Lower lobe of right lung (tissue), 2 donors: ENCODE results near the gene NYAP2. TPM values are rescaled to one million over a fixed set of nuclear protein-coding genes. Genes with fewer than 3 reads are reported as not detected.

ENCODE experiments used
- ATAC-seq, 2 donors: fragments of 200-7000 bp; cut with Tn5 transposase; one replicate each; pipeline ENCODE4 v1.9.1; 2020 to 2022; ENCODE audit warnings: mild to moderate bottlenecking in 2 of 2, moderate library complexity in 2 of 2
- DNase-seq: peaks from one replicate; pipeline ENCODE4 v3.0.0-alpha.2; 2020
- H3K27ac ChIP-seq: fragments of 200-600 bp; one replicate; pipeline ENCODE4 v1.8.0; 2022
- H3K27me3 ChIP-seq: fragments of 200-600 bp; one replicate; pipeline ENCODE4 v1.8.0; 2022; ENCODE audit warnings: low read depth
- H3K36me3 ChIP-seq: fragments of 200-600 bp; one replicate; pipeline ENCODE4 v1.8.0; 2022; ENCODE audit warnings: mild to moderate bottlenecking
- H3K4me1 ChIP-seq: fragments of 200-600 bp; one replicate; pipeline ENCODE4 v1.8.0; 2022
- H3K4me3 ChIP-seq: fragments of 200-600 bp; one replicate; pipeline ENCODE4 v1.8.0; 2022; ENCODE audit warnings: mild to moderate bottlenecking
- H3K9me3 ChIP-seq: fragments of 200-600 bp; one replicate; pipeline ENCODE4 v1.8.0; 2022
- intact Hi-C: fragments of 100-400 bp; cut with DNase I; formaldehyde crosslinking; loops from one replicate; pipeline ENCODE4 v1.11.0; 2022
- total RNA-seq: library from RNA; stranded (reverse); fragmentation: NEBNext Ultra II Directional; extraction: Animal tissue kit (Norgen Biotek cat#: 25700); gene quantifications from one replicate; pipeline ENCODE4 v1.2.1, GENCODE V29; 2021
- TF ChIP-seq, protein P1 (sequence below): fragments of 200-600 bp; IDR thresholded peaks from one replicate; pipeline ENCODE4 v1.8.0; 2022; ENCODE audit warnings: antibody characterized with exemption, mild to moderate bottlenecking
- donor health status: DM: no; HTN: yes; CAD: no; lungs with severe emphysema.

NYAP2 gene
- total RNA-seq, 1 donor from 2014 or later, result 1.1 TPM

DNA sequence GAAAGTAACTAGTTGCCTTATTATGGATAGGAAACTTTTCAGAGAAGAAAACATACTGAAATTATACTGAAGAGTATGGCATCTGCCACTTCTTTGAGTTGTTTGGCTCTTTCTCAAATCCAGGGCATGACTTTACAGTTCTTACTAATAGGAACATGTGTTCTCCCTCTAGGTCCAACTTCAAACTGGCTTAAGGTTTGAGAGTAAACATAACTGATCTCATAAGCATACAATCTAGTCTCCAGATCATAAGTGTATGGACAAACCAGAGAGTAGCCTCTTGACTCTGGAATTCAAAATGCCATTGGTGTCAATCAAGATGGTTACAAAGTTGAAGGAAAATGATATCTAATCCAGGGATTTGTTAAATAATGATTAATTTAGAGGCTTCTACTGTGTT is 101.5 kb downstream of the NYAP2 start:
- Histone ChIP-seq H3K36me3 (no peaks in the 10 kb centered on the region), H3K27ac (no peak overlapping the region), H3K27me3 (no peaks in the 10 kb centered on the region), H3K4me1 (no peaks in the 10 kb centered on the region), H3K9me3 (no peaks in the 10 kb centered on the region), H3K4me3 (no peak overlapping the region)
- DNase-seq (no peak), ATAC-seq (peak; percentile 63 to 96)
- intact Hi-C loops, result no loop called here
- TF ChIP-seq, protein P1, sequence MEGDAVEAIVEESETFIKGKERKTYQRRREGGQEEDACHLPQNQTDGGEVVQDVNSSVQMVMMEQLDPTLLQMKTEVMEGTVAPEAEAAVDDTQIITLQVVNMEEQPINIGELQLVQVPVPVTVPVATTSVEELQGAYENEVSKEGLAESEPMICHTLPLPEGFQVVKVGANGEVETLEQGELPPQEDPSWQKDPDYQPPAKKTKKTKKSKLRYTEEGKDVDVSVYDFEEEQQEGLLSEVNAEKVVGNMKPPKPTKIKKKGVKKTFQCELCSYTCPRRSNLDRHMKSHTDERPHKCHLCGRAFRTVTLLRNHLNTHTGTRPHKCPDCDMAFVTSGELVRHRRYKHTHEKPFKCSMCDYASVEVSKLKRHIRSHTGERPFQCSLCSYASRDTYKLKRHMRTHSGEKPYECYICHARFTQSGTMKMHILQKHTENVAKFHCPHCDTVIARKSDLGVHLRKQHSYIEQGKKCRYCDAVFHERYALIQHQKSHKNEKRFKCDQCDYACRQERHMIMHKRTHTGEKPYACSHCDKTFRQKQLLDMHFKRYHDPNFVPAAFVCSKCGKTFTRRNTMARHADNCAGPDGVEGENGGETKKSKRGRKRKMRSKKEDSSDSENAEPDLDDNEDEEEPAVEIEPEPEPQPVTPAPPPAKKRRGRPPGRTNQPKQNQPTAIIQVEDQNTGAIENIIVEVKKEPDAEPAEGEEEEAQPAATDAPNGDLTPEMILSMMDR, result no peak

DNA sequence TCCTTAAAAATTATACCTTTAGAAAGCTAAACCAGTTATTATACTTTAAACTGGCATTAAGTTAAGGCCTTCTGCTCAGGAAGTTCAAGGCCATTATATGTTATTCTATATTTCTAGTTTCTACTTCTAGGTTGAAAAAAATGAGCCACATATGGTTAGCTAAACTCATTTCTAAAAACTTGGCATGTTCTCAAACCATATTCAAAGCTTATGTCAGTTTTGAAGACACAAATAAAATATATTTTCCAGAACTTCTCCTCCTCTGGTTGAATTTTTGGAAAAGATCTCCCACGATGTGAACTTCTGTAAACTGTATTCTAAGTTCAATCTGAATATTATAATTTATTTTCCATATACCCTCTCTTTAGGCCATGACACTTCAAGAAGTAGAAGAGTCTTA is 103.5 kb downstream of the NYAP2 start:
- no peak for ATAC-seq
- DNase-seq, result no peak
- TF ChIP-seq, protein P1, result no peak
- H3K4me1 ChIP-seq, result no peaks in the 10 kb centered on the region
- H3K4me3 ChIP-seq, result no peak overlapping the region
- no peak overlapping the region for H3K27ac ChIP-seq
- no peaks in the 10 kb centered on the region for H3K36me3 ChIP-seq
- H3K9me3 ChIP-seq, result no peaks in the 10 kb centered on the region
- no peaks in the 10 kb centered on the region for H3K27me3 ChIP-seq
- intact Hi-C loops, result no loop called here

DNA sequence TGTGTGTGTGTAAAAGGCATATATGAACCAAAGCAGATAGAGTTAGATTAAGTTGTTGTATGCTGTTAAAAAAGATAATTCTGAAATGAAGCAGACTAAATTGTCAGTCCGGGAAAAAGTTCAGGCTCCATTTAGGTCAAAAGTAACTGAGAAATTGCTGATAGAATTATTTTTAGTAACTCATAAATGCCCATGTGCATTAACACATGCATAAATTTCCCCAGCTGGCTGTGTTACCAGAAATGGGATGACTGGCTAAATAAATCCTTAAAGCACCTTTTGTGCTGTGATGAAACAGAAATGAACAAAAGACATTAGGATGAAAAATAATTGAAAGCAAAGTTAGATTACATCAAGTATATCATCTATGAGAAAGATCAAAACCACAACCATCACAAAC is 111.3 kb downstream of the NYAP2 start:
- Histone ChIP-seq H3K27ac (no peak overlapping the region), H3K4me1 (no peaks in the 10 kb centered on the region), H3K36me3 (no peaks in the 10 kb centered on the region), H3K27me3 (no peaks in the 10 kb centered on the region), H3K9me3 (no peaks in the 10 kb centered on the region), H3K4me3 (no peak overlapping the region)
- ATAC-seq (no peak), DNase-seq (no peak)
- intact Hi-C loops, result no loop called here
- TF ChIP-seq, protein P1, result no peak

DNA sequence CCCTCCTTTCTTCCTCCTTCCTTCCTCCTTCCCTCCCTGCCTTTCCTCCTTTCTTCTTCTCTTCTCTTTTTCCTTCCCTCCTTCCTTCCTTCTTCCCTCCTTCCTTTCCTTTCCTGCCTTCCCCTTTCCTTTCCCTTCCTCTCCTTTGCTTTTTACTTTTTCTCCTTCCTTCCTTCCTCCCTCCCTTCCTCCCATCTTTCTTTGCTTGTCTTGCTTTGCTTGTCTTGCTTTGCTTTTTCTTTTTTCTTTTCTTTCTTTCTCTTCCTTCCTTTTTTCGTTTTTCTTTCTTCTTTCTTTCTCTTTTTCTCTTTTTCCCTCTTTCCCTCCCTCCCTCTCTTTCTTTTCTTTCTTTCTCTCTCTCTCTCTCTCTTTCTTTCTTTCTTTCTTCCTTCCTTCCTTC is 113.0 kb downstream of the NYAP2 start:
- Histone ChIP-seq H3K4me1 (no peaks in the 10 kb centered on the region), H3K27ac (no peak overlapping the region), H3K27me3 (no peaks in the 10 kb centered on the region), H3K4me3 (no peak overlapping the region), H3K36me3 (no peaks in the 10 kb centered on the region), H3K9me3 (no peaks in the 10 kb centered on the region)
- TF ChIP-seq, protein P1, result no peak
- intact Hi-C loops, result no loop called here
- DNase-seq (no peak), ATAC-seq (no peak)

DNA sequence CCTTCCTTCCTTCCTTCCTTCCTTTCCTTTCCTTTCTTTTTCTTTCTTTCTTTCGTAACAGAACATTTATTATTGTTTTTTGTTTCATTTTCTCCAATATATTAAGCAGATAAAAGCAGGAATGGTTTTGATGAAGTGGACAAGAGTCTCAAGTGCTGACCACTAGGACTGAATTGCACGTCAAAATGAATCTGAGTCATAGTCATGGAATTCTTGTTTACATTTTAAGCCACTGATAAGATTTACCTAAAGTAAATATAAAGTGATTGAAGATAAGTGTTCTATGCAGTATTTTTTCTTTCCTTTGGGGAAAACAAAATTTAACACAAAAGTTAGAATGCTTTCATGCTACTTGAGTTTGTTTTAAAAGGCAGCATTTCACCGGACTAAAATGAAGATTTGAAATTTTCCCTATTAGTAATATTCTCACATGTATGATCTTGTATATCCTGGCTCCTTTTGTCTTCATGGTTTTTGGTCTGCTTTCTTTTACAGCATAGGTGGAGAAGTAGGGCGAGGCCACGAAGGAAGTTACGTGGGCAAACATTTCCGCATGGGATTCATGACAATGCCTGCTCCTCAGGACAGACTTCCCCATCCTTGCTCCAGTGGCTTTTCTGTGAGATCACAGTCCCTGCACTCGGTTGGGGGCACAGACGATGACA is 113.5 kb downstream of the NYAP2 start:
- Histone ChIP-seq H3K9me3 (no peaks in the 10 kb centered on the region), H3K27ac (no peak overlapping the region), H3K36me3 (no peaks in the 10 kb centered on the region), H3K27me3 (no peaks in the 10 kb centered on the region), H3K4me3 (no peak overlapping the region), H3K4me1 (no peaks in the 10 kb centered on the region)
- DNase-seq (no peak), ATAC-seq (peak in 1 of 2 donors; percentile 87)
- intact Hi-C loops, result no loop called here
- TF ChIP-seq, protein P1, result no peak
